ENCODE data around the gene AGBL3. TPM values are rescaled to one million over a fixed set of nuclear protein-coding genes. Genes with fewer than 3 reads are reported as not detected.

Gene AGBL3
- total RNA-seq, 1 donor from 2014 or later: 1.2 TPM

DNA sequence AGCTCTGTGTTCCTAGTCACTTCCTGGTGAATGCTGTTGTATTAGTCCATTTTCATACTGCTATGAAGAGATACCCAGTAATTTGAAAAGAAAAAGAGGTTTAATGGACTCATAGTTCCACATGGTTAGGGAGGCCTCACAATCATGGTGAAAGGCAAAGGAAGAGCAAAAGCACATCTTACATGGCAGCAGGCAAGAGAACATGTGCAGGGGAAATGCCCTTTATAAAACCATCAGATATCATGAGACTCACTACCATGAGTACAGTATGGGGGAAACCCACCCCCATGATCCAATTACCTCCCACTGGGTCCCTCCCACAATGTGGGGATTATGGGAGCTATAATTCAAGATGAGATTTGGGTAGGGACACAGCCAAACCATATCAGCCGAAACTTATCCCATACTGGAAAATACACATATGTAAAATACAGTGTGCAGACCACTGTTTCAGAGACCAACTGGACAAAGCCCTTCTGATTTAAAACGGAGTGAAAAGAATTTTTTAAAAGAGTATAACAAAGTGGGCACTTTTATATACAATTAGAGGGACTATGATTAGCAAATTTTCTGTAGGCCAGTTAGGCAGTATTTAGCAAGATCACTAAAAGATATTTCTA, 176.2 kb downstream of the AGBL3 start:
- Mint-ChIP-seq H3K9me3 (ENCODE audit: unreplicated experiment) (peaks cover 10% of the 10 kb centered on the region), H3K27ac (ENCODE audit: unreplicated experiment) (no peak overlapping the region), H3K27me3 (ENCODE audit: unreplicated experiment) (no peaks in the 10 kb centered on the region), H3K4me3 (ENCODE audit: unreplicated experiment) (no peak overlapping the region), H3K36me3 (ENCODE audit: unreplicated experiment) (peaks cover 27% of the 10 kb centered on the region), H3K4me1 (ENCODE audit: unreplicated experiment) (peaks cover 30% of the 10 kb centered on the region)
- TF ChIP-seq, protein P1, sequence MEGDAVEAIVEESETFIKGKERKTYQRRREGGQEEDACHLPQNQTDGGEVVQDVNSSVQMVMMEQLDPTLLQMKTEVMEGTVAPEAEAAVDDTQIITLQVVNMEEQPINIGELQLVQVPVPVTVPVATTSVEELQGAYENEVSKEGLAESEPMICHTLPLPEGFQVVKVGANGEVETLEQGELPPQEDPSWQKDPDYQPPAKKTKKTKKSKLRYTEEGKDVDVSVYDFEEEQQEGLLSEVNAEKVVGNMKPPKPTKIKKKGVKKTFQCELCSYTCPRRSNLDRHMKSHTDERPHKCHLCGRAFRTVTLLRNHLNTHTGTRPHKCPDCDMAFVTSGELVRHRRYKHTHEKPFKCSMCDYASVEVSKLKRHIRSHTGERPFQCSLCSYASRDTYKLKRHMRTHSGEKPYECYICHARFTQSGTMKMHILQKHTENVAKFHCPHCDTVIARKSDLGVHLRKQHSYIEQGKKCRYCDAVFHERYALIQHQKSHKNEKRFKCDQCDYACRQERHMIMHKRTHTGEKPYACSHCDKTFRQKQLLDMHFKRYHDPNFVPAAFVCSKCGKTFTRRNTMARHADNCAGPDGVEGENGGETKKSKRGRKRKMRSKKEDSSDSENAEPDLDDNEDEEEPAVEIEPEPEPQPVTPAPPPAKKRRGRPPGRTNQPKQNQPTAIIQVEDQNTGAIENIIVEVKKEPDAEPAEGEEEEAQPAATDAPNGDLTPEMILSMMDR (IDR thresholded peaks at IDR 0.05): no peak
- DNase-seq (ENCODE audit: extremely low spot score, unreplicated experiment): no peak

DNA sequence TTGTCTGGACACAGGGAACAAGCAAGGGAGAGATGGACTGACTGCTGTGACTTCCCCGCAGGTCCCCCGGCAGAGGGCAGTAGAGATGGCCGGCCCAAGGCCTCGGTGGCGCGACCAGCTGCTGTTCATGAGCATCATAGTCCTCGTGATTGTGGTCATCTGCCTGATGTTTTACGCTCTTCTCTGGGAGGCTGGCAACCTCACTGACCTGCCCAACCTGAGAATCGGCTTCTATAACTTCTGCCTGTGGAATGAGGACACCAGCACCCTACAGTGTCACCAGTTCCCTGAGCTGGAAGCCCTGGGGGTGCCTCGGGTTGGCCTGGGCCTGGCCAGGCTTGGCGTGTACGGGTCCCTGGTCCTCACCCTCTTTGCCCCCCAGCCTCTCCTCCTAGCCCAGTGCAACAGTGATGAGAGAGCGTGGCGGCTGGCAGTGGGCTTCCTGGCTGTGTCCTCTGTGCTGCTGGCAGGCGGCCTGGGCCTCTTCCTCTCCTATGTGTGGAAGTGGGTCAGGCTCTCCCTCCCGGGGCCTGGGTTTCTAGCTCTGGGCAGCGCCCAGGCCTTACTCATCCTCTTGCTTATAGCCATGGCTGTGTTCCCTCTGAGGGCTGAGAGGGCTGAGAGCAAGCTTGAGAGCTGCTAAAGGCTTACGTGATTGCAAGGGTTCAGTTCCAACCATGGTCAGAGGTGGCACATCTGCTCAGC, 178.2 kb downstream of the AGBL3 start:
- no peak overlapping the region for H3K27ac Mint-ChIP-seq (ENCODE audit: unreplicated experiment)
- peaks cover 10% of the 10 kb centered on the region for H3K9me3 Mint-ChIP-seq (ENCODE audit: unreplicated experiment)
- peaks cover 36% of the 10 kb centered on the region for H3K36me3 Mint-ChIP-seq (ENCODE audit: unreplicated experiment)

GRCh38 chr7:135165862-135166261, 179.6 kb downstream of the AGBL3 start:
- Mint-ChIP-seq H3K27ac (ENCODE audit: unreplicated experiment) (no peak overlapping the region), H3K36me3 (ENCODE audit: unreplicated experiment) (peaks cover 38% of the 10 kb centered on the region), H3K27me3 (ENCODE audit: unreplicated experiment) (no peaks in the 10 kb centered on the region)

More for the DNA sequence above, 178.2 kb downstream of the AGBL3 start:
- no peaks in the 10 kb centered on the region for H3K27me3 Mint-ChIP-seq (ENCODE audit: unreplicated experiment)
- TF ChIP-seq, protein P1 (IDR thresholded peaks at IDR 0.05): no peak
- no peak for DNase-seq (ENCODE audit: extremely low spot score, unreplicated experiment)
- peaks cover 40% of the 10 kb centered on the region for H3K4me1 Mint-ChIP-seq (ENCODE audit: unreplicated experiment)
- no peak overlapping the region for H3K4me3 Mint-ChIP-seq (ENCODE audit: unreplicated experiment)

GRCh38 chr7:135166338-135166990, 180.2 kb downstream of the AGBL3 start:
- H3K4me1 Mint-ChIP-seq (ENCODE audit: unreplicated experiment): peaks cover 30% of the 10 kb centered on the region
- H3K36me3 Mint-ChIP-seq (ENCODE audit: unreplicated experiment): peaks cover 38% of the 10 kb centered on the region
- H3K27ac Mint-ChIP-seq (ENCODE audit: unreplicated experiment): no peak overlapping the region
- no peak overlapping the region for H3K4me3 Mint-ChIP-seq (ENCODE audit: unreplicated experiment)
- H3K27me3 Mint-ChIP-seq (ENCODE audit: unreplicated experiment): no peaks in the 10 kb centered on the region
- no peak for DNase-seq (ENCODE audit: extremely low spot score, unreplicated experiment)
- H3K9me3 Mint-ChIP-seq (ENCODE audit: unreplicated experiment): peaks cover 10% of the 10 kb centered on the region
- TF ChIP-seq, protein P1 (IDR thresholded peaks at IDR 0.05): no peak

More at GRCh38 chr7:135165862-135166261, 179.6 kb downstream of the AGBL3 start:
- Mint-ChIP-seq H3K4me3 (ENCODE audit: unreplicated experiment) (no peak overlapping the region), H3K4me1 (ENCODE audit: unreplicated experiment) (peaks cover 33% of the 10 kb centered on the region), H3K9me3 (ENCODE audit: unreplicated experiment) (peaks cover 10% of the 10 kb centered on the region)
- TF ChIP-seq, protein P1 (IDR thresholded peaks at IDR 0.05): no peak
- no peak for DNase-seq (ENCODE audit: extremely low spot score, unreplicated experiment)
